ENCODE measurements around the gene PSME1. TPM values are rescaled to one million over a fixed set of nuclear protein-coding genes. Genes with fewer than 3 reads are reported as not detected.

PSME1 gene
- total and polyA plus RNA-seq, 2 of the 4 experiments (the other 2 are of a cell fraction) = 42.8 to 106 TPM

DNA sequence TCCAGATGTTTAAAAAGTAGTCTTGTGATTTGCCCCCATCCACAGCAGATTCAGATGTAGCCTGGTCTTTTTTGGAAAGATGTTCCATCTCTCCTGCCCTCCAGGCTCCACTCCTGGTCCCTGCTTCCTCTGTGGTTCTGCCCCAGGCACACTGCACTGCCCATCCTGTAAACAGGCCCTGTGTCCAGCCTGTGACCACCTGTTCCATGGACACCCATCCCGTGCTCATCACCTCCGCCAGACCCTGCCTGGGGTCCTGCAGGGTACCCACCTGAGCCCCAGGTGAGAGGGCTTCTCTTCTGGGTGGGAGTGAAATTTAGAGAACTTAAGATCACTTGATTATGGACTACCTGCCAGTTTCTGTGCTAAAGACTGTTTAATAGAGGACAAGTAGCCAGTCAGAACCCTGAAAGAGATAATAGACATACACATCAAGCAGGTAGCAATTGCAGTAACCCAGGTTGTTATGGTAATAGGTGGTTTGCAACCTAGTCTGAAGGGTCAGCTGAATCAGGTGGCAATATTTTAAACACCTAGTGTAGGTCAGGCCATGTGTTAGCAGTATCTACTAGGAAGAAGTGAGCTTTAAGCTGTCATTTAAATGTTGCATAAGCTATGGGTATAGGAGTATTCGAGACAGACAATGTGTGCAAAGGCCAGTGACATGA lies 13.4 kb downstream of the PSME1 start:
- H3K4me2 ChIP-seq (ENCODE audit: low read depth, low read length) = no peak overlapping the region

More for the DNA sequence above, 13.4 kb downstream of the PSME1 start:
- no TSS peak for BruUV-seq (replicated peaks)
- dilution Hi-C loops (cut with HindIII; ENCODE audit: low sequenced_read_pairs, unreplicated experiment) (no loop called here), in situ Hi-C loops (cut with MboI; ENCODE audit: low sequenced_read_pairs) (loop anchor here (25.0 kb wide), 2 partner anchors 837 to 1062 kb away; partner anchors contain the start of genes ACIN1, BCL2L2, C14orf119 and PABPN1), intact Hi-C loops (cut with micrococcal nuclease) (no loop called here)
- no peak overlapping the region for H3K4ac ChIP-seq (ENCODE audit: low read depth, low read length)
- H3K4me1 ChIP-seq (ENCODE audit: control insufficient read depth, insufficient read depth, low read length) = peaks cover 9% of the 10 kb centered on the region
- H2AFZ ChIP-seq (replicated peaks; ENCODE audit: low read length, poor library complexity) = no peak overlapping the region
- H2AK9ac ChIP-seq (replicated peaks; ENCODE audit: low read depth, low read length, poor library complexity) = no peak overlapping the region
- peaks cover 8% of the 10 kb centered on the region for H3K9me1 ChIP-seq (ENCODE audit: insufficient read depth, low read length)
- H3K56ac ChIP-seq (ENCODE audit: extremely low read depth, insufficient read depth, low read length) = no peak overlapping the region
- no CpG with 5 or more reads among the region's 3 CpGs for WGBS, 2 experiments (ENCODE audit: extremely low coverage in 2 of 2, insufficient read length in 1 of 2)
- ChIA-PET CTCF (interaction anchor here (0.5 to 4.3 kb wide), 2 partner anchors 10 to 11 kb away, joined by 3 to 14 read pairs; partner anchors contain the start of gene IRF9), POLR2A (ENCODE audit: unreplicated experiment) (interaction anchor here (0.7 kb wide), 1 partner anchor 12 kb away, joined by 3 read pairs; the partner anchor contains the start of gene IRF9)
- H2BK120ac ChIP-seq (ENCODE audit: low read depth, low read length) = no peak overlapping the region
- no peak overlapping the region for H3K23ac ChIP-seq (ENCODE audit: low read depth, low read length)
- ATAC-seq (ENCODE audit: low read depth) (no peak), DNase-seq (no peak)
- H3K79me1 ChIP-seq (ENCODE audit: low read depth in 1 of 2, low read length in 2 of 2) = peaks cover 32 to 56% of the 10 kb centered on the region in 2 experiments
- H2BK15ac ChIP-seq (ENCODE audit: low read depth, low read length) = no peak overlapping the region
- H4K8ac ChIP-seq (ENCODE audit: low read depth in 2 of 2, low read length in 2 of 2) = no peak overlapping the region
- H3K9me3 ChIP-seq (ENCODE audit: control insufficient read depth, insufficient read depth, low read length) = no peaks in the 10 kb centered on the region
- H3K14ac ChIP-seq (replicated peaks; ENCODE audit: low read depth, low read length) = no peak overlapping the region
- no peak overlapping the region for H2AK5ac ChIP-seq (ENCODE audit: low read depth, low read length)
- no peak overlapping the region for H3K4me3 ChIP-seq (ENCODE audit: insufficient read depth, low read depth, low read length)
- no peaks in the 10 kb centered on the region for H3K27me3 ChIP-seq (ENCODE audit: control insufficient read depth, insufficient read depth, low read length)
- H4K20me1 ChIP-seq (ENCODE audit: insufficient read depth, low read length) = peaks cover 10% of the 10 kb centered on the region
- no peak overlapping the region for H2BK5ac ChIP-seq (ENCODE audit: low read depth, low read length, poor library complexity, severe bottlenecking)
- no peak for TF ChIP-seq CHD1 (IDR thresholded peaks at IDR 0.05; ENCODE audit: low read depth, low read length)
- TF ChIP-seq RAD21 (IDR thresholded peaks at IDR 0.05; ENCODE audit: low read length) = no peak
- no peak for TF ChIP-seq NFE2L2 (IDR thresholded peaks at IDR 0.05; ENCODE audit: low read depth, low read length)
- TF ChIP-seq BHLHE40 (IDR thresholded peaks at IDR 0.05; ENCODE audit: low read depth, low read length) = no peak
- no peak for TF ChIP-seq FOS (IDR thresholded peaks at IDR 0.05; ENCODE audit: low read depth, low read length)
- TF ChIP-seq, protein P1, sequence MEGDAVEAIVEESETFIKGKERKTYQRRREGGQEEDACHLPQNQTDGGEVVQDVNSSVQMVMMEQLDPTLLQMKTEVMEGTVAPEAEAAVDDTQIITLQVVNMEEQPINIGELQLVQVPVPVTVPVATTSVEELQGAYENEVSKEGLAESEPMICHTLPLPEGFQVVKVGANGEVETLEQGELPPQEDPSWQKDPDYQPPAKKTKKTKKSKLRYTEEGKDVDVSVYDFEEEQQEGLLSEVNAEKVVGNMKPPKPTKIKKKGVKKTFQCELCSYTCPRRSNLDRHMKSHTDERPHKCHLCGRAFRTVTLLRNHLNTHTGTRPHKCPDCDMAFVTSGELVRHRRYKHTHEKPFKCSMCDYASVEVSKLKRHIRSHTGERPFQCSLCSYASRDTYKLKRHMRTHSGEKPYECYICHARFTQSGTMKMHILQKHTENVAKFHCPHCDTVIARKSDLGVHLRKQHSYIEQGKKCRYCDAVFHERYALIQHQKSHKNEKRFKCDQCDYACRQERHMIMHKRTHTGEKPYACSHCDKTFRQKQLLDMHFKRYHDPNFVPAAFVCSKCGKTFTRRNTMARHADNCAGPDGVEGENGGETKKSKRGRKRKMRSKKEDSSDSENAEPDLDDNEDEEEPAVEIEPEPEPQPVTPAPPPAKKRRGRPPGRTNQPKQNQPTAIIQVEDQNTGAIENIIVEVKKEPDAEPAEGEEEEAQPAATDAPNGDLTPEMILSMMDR (conservative IDR thresholded peaks at IDR 0.05; ENCODE audit: low read depth, low read length) = no peak
- TF ChIP-seq, protein P2, sequence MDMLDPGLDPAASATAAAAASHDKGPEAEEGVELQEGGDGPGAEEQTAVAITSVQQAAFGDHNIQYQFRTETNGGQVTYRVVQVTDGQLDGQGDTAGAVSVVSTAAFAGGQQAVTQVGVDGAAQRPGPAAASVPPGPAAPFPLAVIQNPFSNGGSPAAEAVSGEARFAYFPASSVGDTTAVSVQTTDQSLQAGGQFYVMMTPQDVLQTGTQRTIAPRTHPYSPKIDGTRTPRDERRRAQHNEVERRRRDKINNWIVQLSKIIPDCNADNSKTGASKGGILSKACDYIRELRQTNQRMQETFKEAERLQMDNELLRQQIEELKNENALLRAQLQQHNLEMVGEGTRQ (IDR thresholded peaks at IDR 0.05; ENCODE audit: low read depth, low read length) = no peak
- no peak for TF ChIP-seq MXI1 (IDR thresholded peaks at IDR 0.05; ENCODE audit: borderline replicate concordance, low read depth, low read length)
- no peak for TF ChIP-seq RCOR1 (IDR thresholded peaks at IDR 0.05; ENCODE audit: insufficient replicate concordance, low read length)
- TF ChIP-seq RFX5 (IDR thresholded peaks at IDR 0.05; ENCODE audit: low read depth, low read length) = no peak
- TF ChIP-seq, protein P3, sequence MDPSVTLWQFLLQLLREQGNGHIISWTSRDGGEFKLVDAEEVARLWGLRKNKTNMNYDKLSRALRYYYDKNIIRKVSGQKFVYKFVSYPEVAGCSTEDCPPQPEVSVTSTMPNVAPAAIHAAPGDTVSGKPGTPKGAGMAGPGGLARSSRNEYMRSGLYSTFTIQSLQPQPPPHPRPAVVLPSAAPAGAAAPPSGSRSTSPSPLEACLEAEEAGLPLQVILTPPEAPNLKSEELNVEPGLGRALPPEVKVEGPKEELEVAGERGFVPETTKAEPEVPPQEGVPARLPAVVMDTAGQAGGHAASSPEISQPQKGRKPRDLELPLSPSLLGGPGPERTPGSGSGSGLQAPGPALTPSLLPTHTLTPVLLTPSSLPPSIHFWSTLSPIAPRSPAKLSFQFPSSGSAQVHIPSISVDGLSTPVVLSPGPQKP (IDR thresholded peaks at IDR 0.05; ENCODE audit: borderline replicate concordance, low read depth, low read length) = no peak
- no peak for TF ChIP-seq MAFK (IDR thresholded peaks at IDR 0.05; ENCODE audit: low read depth, low read length)
- no peak for TF ChIP-seq MAZ (IDR thresholded peaks at IDR 0.05; ENCODE audit: borderline replicate concordance, low read depth, low read length)
- TF ChIP-seq SMC3 (IDR thresholded peaks at IDR 0.05; ENCODE audit: low read depth, low read length) = no peak
- TF ChIP-seq POLR2A (IDR thresholded peaks at IDR 0.05; ENCODE audit: low read depth, low read length) = no peak
- no peak for TF ChIP-seq CEBPB (IDR thresholded peaks at IDR 0.05; ENCODE audit: low read depth, low read length)
- no peak overlapping the region for H2BK20ac ChIP-seq (ENCODE audit: low read depth, low read length)
- H3K18ac ChIP-seq (ENCODE audit: low read depth, low read length) = no peak overlapping the region
- no peak overlapping the region for H3K27ac ChIP-seq (ENCODE audit: insufficient read depth, low read length)
- H4K5ac ChIP-seq (ENCODE audit: low read depth, low read length) = no peak overlapping the region
- no peak overlapping the region for H4K91ac ChIP-seq (ENCODE audit: insufficient read depth, low read depth, low read length)
- no peak overlapping the region for H3K9ac ChIP-seq (ENCODE audit: low read depth, low read length)
- peaks cover 39% of the 10 kb centered on the region for H3K36me3 ChIP-seq (ENCODE audit: control insufficient read depth, insufficient read depth, low read length)

Measured in IMR-90 (cell line).